NCI-H2081 (cell line): ENCODE measurements around the gene MAP3K4.
A peak's percentile ranks its signal among the peaks of the same experiment; 100 is the strongest.

ENCODE experiments used
- DNase-seq, 2 experiments: peaks; one replicate each; lab custom pipeline; 2025; lab: John Stamatoyannopoulos, UW

Gene MAP3K4

GRCh38 chr6:161125591-161125990 lies 134.0 kb downstream of the MAP3K4 start:
- no peak for DNase-seq

GRCh38 chr6:161127071-161127740 lies 135.6 kb downstream of the MAP3K4 start:
- no peak for DNase-seq

DNA sequence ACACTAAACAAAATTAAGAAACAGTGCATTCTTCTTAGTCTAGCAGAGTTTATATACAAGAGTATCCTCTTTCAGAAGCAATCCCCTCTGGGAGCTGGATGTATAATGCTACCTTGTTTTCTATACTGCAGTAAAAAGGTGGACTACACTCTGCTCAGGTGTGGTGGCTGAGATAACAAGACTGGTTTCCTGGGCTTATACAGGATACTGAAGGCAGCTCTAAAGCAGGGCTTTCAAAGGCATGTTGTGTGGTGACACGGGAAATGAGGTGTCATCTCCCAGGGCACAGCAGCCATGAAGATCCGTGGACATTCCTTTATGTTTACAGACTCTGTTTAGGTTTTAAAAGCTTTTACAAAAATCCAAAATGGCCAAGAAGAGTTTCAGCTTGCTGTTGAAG lies 136.7 kb downstream of the MAP3K4 start:
- no peak for DNase-seq

DNA sequence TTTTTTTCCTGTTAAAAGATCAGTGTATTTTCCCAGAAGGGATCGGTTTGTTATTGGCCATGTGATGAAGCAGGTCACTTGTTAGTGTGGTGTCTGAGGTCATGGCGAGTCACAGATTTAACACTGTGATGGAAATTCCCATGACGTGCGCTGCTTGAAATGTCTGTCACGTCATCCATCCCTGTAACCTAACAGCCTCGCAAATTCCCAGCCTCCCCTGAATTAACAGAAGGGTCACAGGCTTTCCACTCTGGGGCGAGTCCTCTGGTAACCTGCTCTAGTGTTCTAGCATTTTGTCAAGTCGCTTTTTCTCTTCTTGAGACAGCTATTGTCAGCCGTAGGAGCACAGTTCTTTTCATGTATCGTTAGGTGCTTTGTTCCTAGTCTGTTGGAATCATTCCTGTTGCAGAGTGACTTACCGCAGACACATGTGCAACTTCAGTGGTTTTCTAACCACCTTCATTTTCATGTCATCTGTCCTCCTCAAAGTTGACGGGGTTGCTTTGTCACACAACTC lies 137.2 kb downstream of the MAP3K4 start:
- DNase-seq, result no peak

DNA sequence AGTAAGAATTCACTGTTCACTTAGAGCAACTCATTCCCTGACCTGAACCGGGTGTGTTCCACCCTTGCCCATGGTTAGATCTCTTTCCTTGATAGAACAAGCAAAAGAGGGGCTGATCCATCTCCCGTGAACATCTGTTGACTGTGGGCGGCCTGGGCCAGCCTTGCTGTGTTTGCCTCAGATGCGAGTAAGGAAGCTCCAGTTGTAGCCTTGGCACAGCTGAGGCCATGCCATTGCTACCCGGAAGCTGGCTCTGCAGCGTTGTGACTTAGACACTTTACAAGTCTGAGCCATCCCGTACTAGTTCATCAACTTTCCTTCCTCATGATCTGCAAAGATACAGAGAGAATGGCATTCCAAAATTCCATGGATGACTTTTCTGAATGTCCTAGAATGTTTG lies 139.0 kb downstream of the MAP3K4 start:
- no peak for DNase-seq

DNA sequence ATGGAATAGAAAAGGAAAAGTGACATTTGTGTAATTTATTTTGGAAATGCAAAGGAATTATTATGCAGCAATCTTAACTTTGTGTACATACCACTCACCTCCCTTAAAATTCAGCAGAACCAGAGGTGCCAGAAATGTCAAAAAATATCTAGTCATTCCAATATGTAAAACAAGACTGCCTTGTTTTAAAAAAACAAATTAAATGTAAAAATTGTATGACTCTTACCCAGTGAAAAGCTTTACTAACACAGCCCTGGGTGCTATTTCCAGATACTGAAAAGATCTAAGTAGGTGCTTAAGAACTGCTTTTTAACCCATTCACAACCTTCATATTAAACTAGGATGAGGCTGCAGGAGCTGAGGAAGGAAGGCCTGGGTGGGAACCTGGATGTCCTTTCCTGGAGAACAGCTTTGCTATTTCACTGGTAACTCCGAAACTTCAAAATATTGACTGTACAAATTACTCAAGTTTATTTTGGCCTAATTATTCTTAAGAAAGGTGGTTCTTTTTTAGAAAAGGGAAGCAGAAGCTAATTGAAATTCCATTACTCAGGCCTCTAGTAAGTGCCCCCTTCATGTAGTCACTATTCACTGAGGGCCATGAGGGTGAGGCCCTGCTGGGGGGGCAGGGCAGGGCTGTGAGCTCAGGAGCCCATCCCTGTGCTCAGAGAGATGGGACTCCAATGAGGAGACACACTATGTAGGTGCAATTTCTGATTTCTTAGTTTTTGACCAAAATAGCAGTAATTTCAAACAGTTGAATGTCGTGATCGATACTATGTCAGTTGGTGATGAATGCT lies 139.6 kb downstream of the MAP3K4 start:
- DNase-seq, result no peak

- no peak for DNase-seq
Measured at GRCh38 chr6:161132384-161132783, 140.8 kb downstream of the MAP3K4 start.

DNA sequence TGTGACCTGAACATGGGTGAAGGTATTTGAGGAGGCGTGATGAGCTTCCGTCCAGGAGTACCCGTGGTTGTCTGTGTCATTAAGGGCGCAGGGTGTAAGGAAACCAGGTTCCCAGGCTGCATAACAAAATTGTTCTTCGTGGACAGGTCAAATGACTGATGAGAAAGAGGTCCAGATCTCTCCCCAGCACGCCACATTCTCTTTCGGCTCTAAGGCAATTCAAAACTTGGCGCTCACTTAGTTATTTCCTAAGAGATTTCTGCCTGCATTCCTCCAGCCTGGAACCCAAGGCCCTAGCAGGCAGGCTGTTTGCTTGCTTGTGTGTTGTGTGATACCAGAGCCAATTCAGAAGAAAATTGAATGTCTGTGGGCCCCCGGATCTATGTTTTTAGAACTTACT lies 142.4 kb downstream of the MAP3K4 start:
- DNase-seq, result no peak

DNA sequence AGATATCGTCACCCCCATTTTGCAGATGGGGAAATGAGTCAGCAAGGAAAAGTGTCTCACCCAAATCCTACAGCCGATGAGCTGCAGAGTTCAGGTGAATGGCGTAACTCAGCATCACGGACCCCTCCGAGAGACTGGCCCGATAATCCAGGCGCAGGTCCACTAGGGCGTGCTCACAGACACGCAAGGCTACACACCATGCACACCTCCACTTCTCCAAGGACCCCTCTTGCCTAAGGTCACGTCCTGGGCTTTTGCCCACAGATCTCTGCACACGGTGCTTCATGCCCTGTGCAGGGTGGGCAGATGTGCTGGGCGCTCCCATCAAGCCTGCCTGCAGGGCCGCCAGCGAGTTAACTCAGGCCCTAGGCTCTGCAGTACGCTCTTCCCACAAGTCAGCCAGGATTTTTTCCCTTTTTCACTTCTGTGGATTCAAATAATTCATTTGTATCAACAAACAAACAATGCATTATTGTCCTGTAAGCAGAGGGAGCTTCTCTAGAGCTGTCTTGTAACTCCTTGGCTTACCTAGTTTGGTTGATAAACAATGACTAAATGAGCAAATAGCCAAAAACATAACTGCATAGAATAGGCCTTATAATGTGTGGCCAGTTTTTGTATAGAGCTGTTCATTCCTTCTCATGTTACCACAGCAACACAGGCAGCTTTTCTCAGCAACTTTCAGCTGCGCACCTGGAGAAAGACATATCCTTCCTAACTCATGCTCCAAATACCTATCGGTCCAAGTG lies 143.2 kb downstream of the MAP3K4 start:
- DNase-seq, result no peak

- no peak for DNase-seq
Measured at GRCh38 chr6:161135695-161136591, 144.4 kb downstream of the MAP3K4 start.

DNA sequence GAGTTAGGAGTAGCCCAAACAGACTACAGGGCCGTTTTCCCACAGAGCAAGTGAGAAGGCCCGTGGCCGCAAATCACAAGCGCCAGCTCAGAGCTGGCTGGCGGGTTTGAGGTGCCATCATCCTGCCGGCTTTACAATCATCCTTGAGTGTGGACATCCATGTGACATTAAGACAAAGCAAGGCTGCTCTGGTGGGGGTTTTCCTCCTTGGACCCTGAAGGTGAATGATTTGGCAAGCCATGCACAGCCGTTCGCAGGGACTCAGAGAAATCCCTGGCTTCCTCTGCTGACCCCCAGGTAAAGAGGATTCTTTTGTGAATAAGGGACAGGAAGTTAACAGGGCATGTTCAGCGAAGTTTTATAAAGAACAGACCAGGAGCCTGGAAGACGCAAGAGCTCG lies 145.1 kb downstream of the MAP3K4 start:
- no peak for DNase-seq

DNA sequence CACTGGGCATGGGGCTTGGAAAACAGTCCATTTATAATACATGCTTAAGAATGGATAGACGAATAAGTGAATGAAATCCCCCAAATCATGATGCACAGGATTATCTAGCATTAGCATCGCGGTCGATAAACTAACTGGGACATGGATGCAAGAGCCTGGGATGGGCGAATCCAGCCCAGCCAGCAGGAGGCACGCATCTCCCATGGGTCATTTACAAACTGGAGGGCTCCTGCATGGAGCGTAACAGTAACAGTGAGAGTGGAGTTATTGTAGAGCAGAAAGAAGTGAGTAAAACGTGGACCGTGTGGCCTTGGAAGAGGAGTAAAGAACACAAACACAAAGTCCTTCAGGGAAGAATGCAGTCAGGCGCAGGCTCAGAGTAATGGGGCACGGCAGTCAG lies 145.8 kb downstream of the MAP3K4 start:
- DNase-seq, result no peak

- DNase-seq, result no peak
Measured at GRCh38 chr6:161137839-161138542, 146.4 kb downstream of the MAP3K4 start.

GRCh38 chr6:161138543-161139303 lies 147.2 kb downstream of the MAP3K4 start:
- DNase-seq, result no peak

- no peak for DNase-seq
Measured at GRCh38 chr6:161139304-161139765, 147.8 kb downstream of the MAP3K4 start.

GRCh38 chr6:161139766-161140553 lies 148.4 kb downstream of the MAP3K4 start:
- no peak for DNase-seq

DNA sequence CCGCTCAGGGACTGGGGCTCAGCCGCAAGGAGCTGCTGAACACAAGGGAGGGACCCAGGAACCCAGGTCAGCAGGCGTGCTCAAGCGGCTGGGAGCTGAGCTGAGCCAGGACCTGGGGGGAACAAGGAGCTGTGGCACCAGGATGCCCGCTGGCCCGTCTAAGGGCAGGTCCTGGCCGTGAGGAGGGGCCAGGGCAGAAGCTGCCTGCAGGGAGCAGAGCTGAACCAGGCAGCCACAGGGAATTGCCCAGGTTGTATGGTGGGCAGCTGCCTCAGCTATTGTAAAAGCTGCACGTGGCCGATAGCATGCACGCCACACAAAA lies 148.9 kb downstream of the MAP3K4 start:
- no peak for DNase-seq

DNA sequence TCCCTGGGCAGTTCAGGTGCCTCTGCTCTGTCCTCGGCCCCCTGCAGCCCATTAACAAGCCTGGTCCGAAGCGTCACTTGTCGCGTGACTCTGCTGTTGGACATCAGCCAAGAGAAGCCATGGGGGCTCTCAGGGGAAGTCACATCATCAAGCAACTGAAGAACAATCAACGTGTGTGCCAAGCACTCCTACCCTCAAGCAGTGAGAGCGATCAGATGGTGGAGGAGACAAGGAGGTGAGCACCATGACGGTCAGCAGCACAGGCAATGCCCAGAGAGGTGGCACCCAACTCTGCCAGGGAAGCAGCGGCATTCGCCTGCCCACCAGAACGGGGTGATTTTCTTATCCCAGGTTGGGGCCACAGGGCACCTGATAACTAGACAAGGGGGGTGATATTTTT lies 149.6 kb downstream of the MAP3K4 start:
- DNase-seq, result peak in 1 of 2 experiments; percentile 6

GRCh38 chr6:161142957-161143296 lies 151.4 kb downstream of the MAP3K4 start:
- DNase-seq, result no peak
